Fibroblast of villous mesenchyme (primary cell): ENCODE data around the gene VANGL1. TPM values are rescaled to one million over a fixed set of nuclear protein-coding genes. Genes with fewer than 3 reads are reported as not detected.

ENCODE experiments used
- DNase-seq: peaks from one replicate; pipeline ENCODE4 v3.0.0-alpha.2; 2010; ENCODE audit warnings: low read depth
- H3K4me3 ChIP-seq: 2 replicates; pipeline ENCODE4 v1.5.1; 2011; ENCODE audit warnings: low read depth, mild to moderate bottlenecking, low read length
- CTCF ChIP-seq: IDR thresholded peaks from 2 replicates; pipeline ENCODE4 v1.5.1; 2012; ENCODE audit warnings: low read depth, mild to moderate bottlenecking, low read length; ENCODE audit not compliant: insufficient read depth
- total RNA-seq: library from RNA; depleted of rRNA; stranded (reverse); fragments of >200 nt; gene quantifications from 2 replicates; pipeline ENCODE4 v1.2.3, GENCODE V29; 2012

Gene VANGL1
- total RNA-seq, 1 donor: 10.8 TPM

- no peak for TF ChIP-seq CTCF
- DNase-seq: peak; percentile 65
- H3K4me3 ChIP-seq: no peak overlapping the region
Observed at GRCh38 chr1:115679141-115679611, 37.4 kb downstream of the VANGL1 start.

GRCh38 chr1:115680730-115681111 lies 39.0 kb downstream of the VANGL1 start:
- H3K4me3 ChIP-seq: no peak overlapping the region
- no peak for TF ChIP-seq CTCF
- DNase-seq: no peak

- no peak overlapping the region for H3K4me3 ChIP-seq
- TF ChIP-seq CTCF: no peak
- DNase-seq: no peak
Observed at GRCh38 chr1:115682792-115683191, 41.0 kb downstream of the VANGL1 start.

- TF ChIP-seq CTCF: no peak
- DNase-seq: no peak
- H3K4me3 ChIP-seq: no peak overlapping the region
Observed at GRCh38 chr1:115685029-115685705, 43.4 kb downstream of the VANGL1 start.

GRCh38 chr1:115687744-115688143 lies 46.0 kb downstream of the VANGL1 start:
- TF ChIP-seq CTCF: no peak
- DNase-seq: no peak
- no peak overlapping the region for H3K4me3 ChIP-seq

GRCh38 chr1:115690972-115691371 lies 49.2 kb downstream of the VANGL1 start:
- DNase-seq: no peak
- no peak overlapping the region for H3K4me3 ChIP-seq
- TF ChIP-seq CTCF: no peak

- TF ChIP-seq CTCF: no peak
- H3K4me3 ChIP-seq: no peak overlapping the region
- no peak for DNase-seq
Observed at GRCh38 chr1:115692224-115692623, 50.5 kb downstream of the VANGL1 start.
